Gastroesophageal sphincter (tissue), 4 donors: Measurements from ENCODE around the gene TMEM184A. TPM values are rescaled to one million over a fixed set of nuclear protein-coding genes. Genes with fewer than 3 reads are reported as not detected.

Source experiments
- ATAC-seq: fragments of 150-250 bp; one replicate; pipeline ENCODE4 v1.9.1; 2016; ENCODE audit warnings: mild to moderate bottlenecking, moderate library complexity
- H3K27ac ChIP-seq, 4 donors: fragments of 200-600 bp; sonication (generic) in 3 of 4; 1 replicate in 3 of 4; 2 replicates in 1 of 4; pipeline ENCODE4 v1.5.1; 2016 to 2019
- H3K27me3 ChIP-seq: fragments of 200-600 bp; sonication (generic); one replicate; pipeline ENCODE4 v1.5.1; 2019
- H3K36me3 ChIP-seq, 2 donors: fragments of 200-600 bp; sonication (generic); one replicate each; pipeline ENCODE4 v1.5.1; 2019; ENCODE audit warnings: control low read depth in 1 of 2
- H3K4me1 ChIP-seq, 3 donors: fragments of 200-600 bp; sonication (generic); 1 replicate in 2 of 3; 2 replicates in 1 of 3; pipeline ENCODE4 v1.5.1; 2016 to 2019; ENCODE audit warnings: control low read depth in 2 of 3
- H3K4me3 ChIP-seq, 2 donors: fragments of 200-600 bp; sonication (generic); one replicate each; pipeline ENCODE4 v1.5.1; 2019; ENCODE audit warnings: mild to moderate bottlenecking in 1 of 2, moderate library complexity in 1 of 2
- H3K9me3 ChIP-seq, 3 donors: fragments of 200-600 bp; sonication (generic); one replicate each; pipeline ENCODE4 v1.5.1; 2017 to 2019; ENCODE audit warnings: control low read depth in 2 of 3
- EP300 ChIP-seq: sonication (generic); formaldehyde crosslinking; IDR thresholded peaks from one replicate; pipeline ENCODE4 v1.6.1; 2017; ENCODE audit warnings: antibody characterized with exemption, mild to moderate bottlenecking
- POLR2A ChIP-seq, 2 donors: fragments of 450-650 bp; IDR thresholded peaks; one replicate each; pipeline ENCODE4 v1.6.1; 2017; ENCODE audit warnings: antibody characterized with exemption in 2 of 2, mild to moderate bottlenecking in 2 of 2, moderate library complexity in 1 of 2
- POLR2AphosphoS5 ChIP-seq: sonication (generic); formaldehyde crosslinking; IDR thresholded peaks from one replicate; pipeline ENCODE4 v1.6.1; 2017; ENCODE audit warnings: antibody characterized with exemption
- WGBS, 2 donors: methylation state at CpG; one replicate each; pipeline ENCODE4 v1.1.5; 2018; ENCODE audit warnings: low coverage in 1 of 2; 5-methylcytosine and 5-hydroxymethylcytosine counted together
- total RNA-seq, 4 donors: library from RNA; depleted of rRNA; stranded (reverse); fragments of >200 nt; gene quantifications; one replicate each; pipeline ENCODE4 v1.1.0, GENCODE V29; 2016
- TF ChIP-seq, protein P1 (sequence below), 4 experiments: fragments of 200-600 bp in 2 of 4; fragments of 450-650 bp in 2 of 4; sonication (generic) in 1 of 4; IDR thresholded peaks; one replicate each; pipeline ENCODE4 v1.5.1; 2017 to 2019; ENCODE audit warnings: antibody characterized with exemption in 4 of 4, mild to moderate bottlenecking in 2 of 4, moderate library complexity in 2 of 4

TMEM184A gene
- total RNA-seq, 4 donors from 2014 or later = 0.15 to 1.5 (median 0.31) TPM; not detected in 1

DNA sequence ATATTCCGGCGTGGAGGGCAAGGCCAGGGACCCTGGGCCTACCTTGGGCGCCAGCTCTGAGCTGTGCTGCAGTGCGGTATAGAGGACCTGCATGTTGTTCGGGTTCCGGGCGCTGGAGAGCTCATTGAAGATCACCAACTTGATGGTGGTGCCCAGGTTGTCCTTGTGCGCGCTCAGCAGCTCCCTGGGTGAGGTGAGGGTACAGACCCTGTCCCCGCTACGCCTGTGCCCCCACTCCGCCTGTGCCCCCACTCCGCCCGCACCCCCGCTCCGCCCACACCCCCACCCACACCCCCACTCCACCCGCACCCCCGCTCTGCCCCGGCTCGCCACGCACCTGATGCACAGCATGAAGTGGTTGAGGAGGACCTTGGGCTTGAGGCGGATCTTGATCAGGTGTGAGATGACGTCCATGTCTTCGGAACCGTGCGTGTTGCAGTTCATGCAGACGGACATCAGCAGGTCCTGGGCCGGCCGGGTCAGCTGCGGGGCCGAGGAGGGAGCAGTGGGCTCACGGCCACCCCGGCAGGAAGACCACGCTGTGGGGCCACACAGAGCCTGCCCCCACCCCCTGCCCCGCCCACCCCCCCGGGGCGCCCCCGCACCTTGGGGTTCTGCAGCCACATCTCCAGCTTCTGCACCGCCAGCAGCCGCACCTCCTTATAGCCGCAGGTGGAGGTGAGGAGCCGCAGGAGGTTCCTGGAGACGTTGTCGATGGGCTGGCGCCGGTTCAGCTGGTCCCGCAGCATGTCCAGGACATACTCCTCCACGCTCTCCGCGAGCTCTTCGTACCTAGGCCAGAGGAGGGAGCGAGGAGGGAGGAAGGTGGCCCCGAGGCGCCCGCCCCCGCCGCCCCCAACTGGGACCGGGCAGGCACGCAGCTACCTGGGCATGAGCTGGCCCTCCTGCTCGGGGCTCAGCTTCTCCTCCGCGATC is 57.4 kb downstream of the TMEM184A start:
- H3K4me1 ChIP-seq = peaks cover 0 to 24% (median 22%) of the 10 kb centered on the region in 3 donors
- H3K27ac ChIP-seq = no peak overlapping the region
- WGBS, 2 donors = 91 to 100% methylated on average over 5 to 9 of the region's 62 CpGs
- H3K36me3 ChIP-seq = peaks cover 0 to 94% of the 10 kb centered on the region in 2 donors
- no peak for ATAC-seq
- TF ChIP-seq POLR2AphosphoS5 = no peak
- TF ChIP-seq, protein P1, sequence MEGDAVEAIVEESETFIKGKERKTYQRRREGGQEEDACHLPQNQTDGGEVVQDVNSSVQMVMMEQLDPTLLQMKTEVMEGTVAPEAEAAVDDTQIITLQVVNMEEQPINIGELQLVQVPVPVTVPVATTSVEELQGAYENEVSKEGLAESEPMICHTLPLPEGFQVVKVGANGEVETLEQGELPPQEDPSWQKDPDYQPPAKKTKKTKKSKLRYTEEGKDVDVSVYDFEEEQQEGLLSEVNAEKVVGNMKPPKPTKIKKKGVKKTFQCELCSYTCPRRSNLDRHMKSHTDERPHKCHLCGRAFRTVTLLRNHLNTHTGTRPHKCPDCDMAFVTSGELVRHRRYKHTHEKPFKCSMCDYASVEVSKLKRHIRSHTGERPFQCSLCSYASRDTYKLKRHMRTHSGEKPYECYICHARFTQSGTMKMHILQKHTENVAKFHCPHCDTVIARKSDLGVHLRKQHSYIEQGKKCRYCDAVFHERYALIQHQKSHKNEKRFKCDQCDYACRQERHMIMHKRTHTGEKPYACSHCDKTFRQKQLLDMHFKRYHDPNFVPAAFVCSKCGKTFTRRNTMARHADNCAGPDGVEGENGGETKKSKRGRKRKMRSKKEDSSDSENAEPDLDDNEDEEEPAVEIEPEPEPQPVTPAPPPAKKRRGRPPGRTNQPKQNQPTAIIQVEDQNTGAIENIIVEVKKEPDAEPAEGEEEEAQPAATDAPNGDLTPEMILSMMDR (IDR thresholded peaks at IDR 0.05) = no peak
- TF ChIP-seq EP300 = no peak
- no peak for TF ChIP-seq POLR2A (IDR thresholded peaks at IDR 0.05)
- no peaks in the 10 kb centered on the region for H3K27me3 ChIP-seq
- H3K4me3 ChIP-seq = no peak overlapping the region
- no peaks in the 10 kb centered on the region for H3K9me3 ChIP-seq

DNA sequence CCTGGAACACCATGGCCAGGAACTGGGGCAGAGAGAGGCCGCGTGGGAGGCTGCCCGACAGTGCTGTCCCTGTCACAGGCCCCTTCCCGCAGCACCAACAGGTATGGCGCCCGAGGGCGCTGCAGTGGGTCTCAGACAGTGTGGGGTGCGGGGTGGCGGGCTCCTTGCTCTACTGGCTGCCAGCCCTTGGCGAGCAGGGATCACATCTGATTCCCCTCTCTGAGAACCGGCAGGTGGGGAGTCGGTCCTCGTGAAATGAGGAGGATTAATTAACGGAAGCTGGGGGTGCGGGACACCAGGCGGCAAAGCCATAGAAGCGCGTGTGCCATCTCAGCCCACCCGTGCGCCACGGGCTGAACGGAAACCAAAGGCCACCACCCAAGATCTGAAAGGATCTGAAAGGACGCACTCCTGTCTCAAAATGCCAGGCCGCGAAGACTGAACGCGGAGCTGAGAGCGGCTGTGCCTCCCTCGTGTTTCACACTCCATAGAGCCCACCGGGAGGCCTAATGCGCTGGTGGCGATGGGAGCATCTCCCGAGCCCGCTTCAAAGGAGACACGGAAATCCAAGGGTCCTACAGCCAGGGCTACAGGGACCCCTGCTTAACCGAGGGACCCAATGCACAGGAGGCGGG is 58.6 kb downstream of the TMEM184A start:
- Histone ChIP-seq H3K9me3 (no peaks in the 10 kb centered on the region), H3K36me3 (peaks cover 0 to 100% of the 10 kb centered on the region in 2 donors), H3K27ac (no peak overlapping the region), H3K27me3 (no peaks in the 10 kb centered on the region), H3K4me1 (peaks cover 0 to 12% (median 10%) of the 10 kb centered on the region in 3 donors), H3K4me3 (no peak overlapping the region)
- no peak for TF ChIP-seq POLR2A (IDR thresholded peaks at IDR 0.05)
- no peak for TF ChIP-seq EP300
- TF ChIP-seq, protein P1 (IDR thresholded peaks at IDR 0.05) = no peak
- no peak for TF ChIP-seq POLR2AphosphoS5
- WGBS, 2 donors = no CpG with 5 or more reads among the region's 37 CpGs
- no peak for ATAC-seq

DNA sequence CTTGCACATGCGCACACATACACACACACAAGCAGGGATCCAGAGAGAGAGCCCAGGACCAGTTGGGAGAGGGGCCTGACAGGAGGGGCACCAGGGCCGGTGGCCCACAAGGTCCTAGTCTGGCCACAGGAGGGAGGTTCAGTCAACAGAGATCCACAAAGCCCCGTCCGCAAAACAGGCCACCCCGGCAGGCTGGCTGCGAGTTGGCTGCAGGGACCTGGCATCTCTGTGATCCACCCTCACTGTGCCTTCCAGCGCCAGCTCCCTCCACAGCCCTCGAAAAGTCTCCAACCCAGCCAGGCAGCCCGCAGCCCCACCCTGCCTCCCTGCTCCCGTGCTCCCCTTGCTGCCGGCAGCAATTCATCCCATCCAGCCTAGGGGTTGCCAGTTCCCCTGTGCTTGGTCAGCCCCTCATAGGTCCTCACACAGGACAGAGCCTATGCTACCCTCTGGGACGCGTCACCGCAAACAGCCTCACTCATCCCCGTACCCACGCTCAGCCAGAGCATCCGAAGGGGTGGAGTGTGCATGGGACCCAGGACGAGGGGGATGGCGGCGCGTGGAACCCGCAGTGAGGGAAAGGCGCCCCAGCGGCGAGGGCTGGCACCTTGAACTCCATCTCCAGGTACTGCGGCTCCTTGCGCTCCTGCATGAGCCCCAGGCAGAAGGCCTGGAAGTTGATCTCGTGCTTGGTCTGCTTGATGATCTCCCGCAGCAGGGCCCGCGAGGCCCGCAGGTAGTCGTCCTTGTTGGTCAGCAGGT is 59.3 kb downstream of the TMEM184A start:
- no peak for TF ChIP-seq POLR2AphosphoS5
- no peak for TF ChIP-seq EP300
- TF ChIP-seq, protein P1 (IDR thresholded peaks at IDR 0.05) = no peak
- TF ChIP-seq POLR2A (IDR thresholded peaks at IDR 0.05) = no peak
- Histone ChIP-seq H3K9me3 (no peaks in the 10 kb centered on the region), H3K4me3 (no peak overlapping the region), H3K36me3 (peaks cover 0 to 100% of the 10 kb centered on the region in 2 donors), H3K27ac (no peak overlapping the region), H3K27me3 (no peaks in the 10 kb centered on the region), H3K4me1 (peaks cover 0 to 5% (median 3%) of the 10 kb centered on the region in 3 donors)
- ATAC-seq = no peak
- WGBS, 2 donors = 96% methylated on average over 4 of the region's 33 CpGs; no CpG with 5 or more reads in 1 of the 2 donors

DNA sequence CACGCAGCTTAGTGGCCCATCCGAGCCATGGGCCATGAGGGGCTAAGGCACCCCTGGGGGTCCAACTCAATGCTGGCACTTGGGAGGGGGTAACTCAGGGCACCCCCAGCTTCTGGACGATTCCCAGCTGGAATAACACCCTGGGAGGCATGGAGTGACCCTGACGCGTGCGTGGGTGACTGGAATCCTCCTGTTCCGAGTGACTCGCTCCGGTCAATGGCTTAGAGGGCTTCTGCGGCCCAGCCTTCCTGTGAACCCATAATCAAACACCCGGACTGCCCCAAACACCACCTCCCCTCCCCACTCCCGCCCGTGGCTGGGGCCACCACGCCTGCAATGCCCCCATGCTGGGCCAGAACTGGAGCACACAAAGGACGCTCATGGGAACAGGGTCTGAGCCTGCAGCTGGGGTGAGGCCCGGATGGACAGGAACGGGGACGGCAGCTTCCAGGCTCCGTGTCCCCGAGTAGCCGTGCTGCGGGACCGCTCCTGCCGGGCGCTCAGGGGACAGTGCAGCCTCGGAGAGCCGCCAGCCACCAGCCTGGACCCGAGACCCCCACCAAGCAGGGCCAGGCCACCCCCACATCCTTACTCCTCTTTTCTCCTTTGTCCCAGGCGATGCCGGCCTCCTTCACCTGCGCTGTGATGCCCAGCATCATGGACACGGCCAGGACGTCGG is 60.3 kb downstream of the TMEM184A start:
- WGBS, 2 donors = 93% methylated on average over 7 of the region's 34 CpGs; no CpG with 5 or more reads in 1 of the 2 donors
- ATAC-seq = no peak
- peaks cover 0 to 100% of the 10 kb centered on the region in 2 donors for H3K36me3 ChIP-seq
- no peaks in the 10 kb centered on the region for H3K4me1 ChIP-seq
- no peak overlapping the region for H3K4me3 ChIP-seq
- TF ChIP-seq, protein P1 (IDR thresholded peaks at IDR 0.05) = no peak
- no peak for TF ChIP-seq EP300
- TF ChIP-seq POLR2A (IDR thresholded peaks at IDR 0.05) = no peak
- TF ChIP-seq POLR2AphosphoS5 = no peak
- H3K27ac ChIP-seq = no peak overlapping the region
- no peaks in the 10 kb centered on the region for H3K27me3 ChIP-seq
- H3K9me3 ChIP-seq = no peaks in the 10 kb centered on the region
